PC-9 (cell line): ENCODE results near the gene TMPRSS9.

ENCODE experiments used
- CTCF ChIP-seq: fragments of 200-600 bp; sonication (generic); conservative IDR thresholded peaks from 2 replicates; pipeline ENCODE4 v1.6.1; 2017; ENCODE audit warnings: mixed run types, antibody characterized with exemption, mild to moderate bottlenecking, moderate library complexity
- EZH2 ChIP-seq: fragments of 200-600 bp; sonication (generic); IDR thresholded peaks from 2 replicates; pipeline ENCODE4 v1.8.0; 2017; ENCODE audit warnings: antibody characterized with exemption, low read depth

DNA sequence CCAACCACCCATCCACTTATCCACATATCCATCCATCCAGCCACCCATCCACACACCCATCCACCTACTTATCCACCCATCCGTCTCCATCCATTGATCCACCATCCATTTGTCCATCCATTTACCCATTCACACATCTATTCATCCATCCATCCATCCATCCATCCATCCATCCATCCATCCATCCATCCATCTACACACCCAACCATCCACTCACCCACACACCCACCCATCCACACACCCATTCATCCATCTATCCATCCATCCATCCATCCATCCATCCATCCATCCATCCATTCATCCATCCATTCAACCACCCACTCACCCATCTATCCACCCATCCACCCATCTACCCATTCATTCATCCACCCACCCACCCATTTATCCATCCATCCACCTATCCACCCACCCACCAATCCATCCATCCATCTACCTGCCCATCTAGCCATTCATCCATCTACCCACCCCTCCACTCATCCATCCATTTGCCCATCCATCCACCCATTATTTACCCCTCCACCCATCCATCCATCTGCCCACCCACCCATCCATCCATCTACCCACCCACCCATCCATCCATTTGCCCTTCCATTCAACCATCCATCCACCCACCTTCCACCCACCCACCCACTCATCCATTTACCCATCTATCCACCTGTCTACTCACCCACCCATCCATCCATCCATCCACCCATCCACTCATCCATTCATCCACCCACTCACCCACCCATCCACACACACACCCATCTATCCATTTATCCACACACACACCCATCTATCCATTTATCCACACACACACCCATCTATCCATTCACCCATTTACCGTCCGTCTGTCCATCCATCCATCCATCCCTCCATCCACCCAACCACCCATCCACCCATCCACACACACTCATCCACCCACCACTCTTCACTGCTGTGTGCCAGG lies 2.5 kb upstream of the TMPRSS9 start:
- TF ChIP-seq CTCF (no peak), EZH2 (no peak)
